ENCODE measurements around the gene SLC6A13. TPM values are rescaled to one million over a fixed set of nuclear protein-coding genes. Genes with fewer than 3 reads are reported as not detected.

Gene SLC6A13
- polyA plus RNA-seq, 1 donor from 2014 or later, result 1.4 TPM

- TF ChIP-seq MXI1 (conservative IDR thresholded peaks at IDR 0.05; ENCODE audit: poor library complexity, severe bottlenecking) (no peak), CTCF (IDR thresholded peaks at IDR 0.05; ENCODE audit: poor library complexity, severe bottlenecking) (no peak), EZH2 (IDR thresholded peaks at IDR 0.05; ENCODE audit: borderline replicate concordance, insufficient read depth, low read length, poor library complexity, severe bottlenecking) (no peak), SMC3 (conservative IDR thresholded peaks at IDR 0.05; ENCODE audit: poor library complexity) (no peak), REST (IDR thresholded peaks at IDR 0.05; ENCODE audit: borderline replicate concordance) (no peak), POLR2AphosphoS5 (IDR thresholded peaks at IDR 0.05) (no peak), RAD21 (conservative IDR thresholded peaks at IDR 0.05) (no peak), TAF1 (IDR thresholded peaks at IDR 0.05; ENCODE audit: low read depth) (no peak), EP300 (conservative IDR thresholded peaks at IDR 0.05; ENCODE audit: poor library complexity, severe bottlenecking) (no peak)
- no peak overlapping the region for H3K4me2 ChIP-seq (ENCODE audit: low read length)
- H3K27ac ChIP-seq (ENCODE audit: low read length), result no peak overlapping the region
- H2AFZ ChIP-seq (ENCODE audit: low read depth, low read length), result no peak overlapping the region
- no peaks in the 10 kb centered on the region for H3K79me2 ChIP-seq (replicated peaks; ENCODE audit: insufficient read depth, low read length)
- H3F3A ChIP-seq (ENCODE audit: insufficient read depth, low read length, poor library complexity, severe bottlenecking), result no peaks in the 10 kb centered on the region
- H4K20me1 ChIP-seq (ENCODE audit: insufficient read depth), result no peaks in the 10 kb centered on the region
- no peaks in the 10 kb centered on the region for H3K9me2 ChIP-seq (ENCODE audit: insufficient read depth, low read length)
- no peak overlapping the region for H3K9ac ChIP-seq (ENCODE audit: low read length)
- no peaks in the 10 kb centered on the region for H3K9me3 ChIP-seq (ENCODE audit: low read length)
- no peaks in the 10 kb centered on the region for H3K27me3 ChIP-seq (ENCODE audit: insufficient read depth, low read depth, low read length)
- H3K36me3 ChIP-seq (ENCODE audit: insufficient read depth, low read length), result no peaks in the 10 kb centered on the region
- H3K4me3 ChIP-seq (ENCODE audit: low read length), result no peak overlapping the region
Measured at GRCh38 chr12:229441-230191, 33.0 kb downstream of the SLC6A13 start.

- H2AFZ ChIP-seq (ENCODE audit: low read depth, low read length), result no peak overlapping the region
- H3K27ac ChIP-seq (ENCODE audit: low read length), result no peak overlapping the region
- H3K27me3 ChIP-seq (ENCODE audit: insufficient read depth, low read depth, low read length), result no peaks in the 10 kb centered on the region
- H3K4me2 ChIP-seq (ENCODE audit: low read length), result no peak overlapping the region
- no peak overlapping the region for H3K4me3 ChIP-seq (ENCODE audit: low read length)
- no peaks in the 10 kb centered on the region for H3K9me3 ChIP-seq (ENCODE audit: low read length)
- no peaks in the 10 kb centered on the region for H3F3A ChIP-seq (ENCODE audit: insufficient read depth, low read length, poor library complexity, severe bottlenecking)
- H3K9me2 ChIP-seq (ENCODE audit: insufficient read depth, low read length), result no peaks in the 10 kb centered on the region
- no peaks in the 10 kb centered on the region for H3K79me2 ChIP-seq (replicated peaks; ENCODE audit: insufficient read depth, low read length)
- H3K9ac ChIP-seq (ENCODE audit: low read length), result no peak overlapping the region
- no peaks in the 10 kb centered on the region for H3K36me3 ChIP-seq (ENCODE audit: insufficient read depth, low read length)
- TF ChIP-seq TAF1 (IDR thresholded peaks at IDR 0.05; ENCODE audit: low read depth), result no peak
- no peak for TF ChIP-seq SMC3 (conservative IDR thresholded peaks at IDR 0.05; ENCODE audit: poor library complexity)
- TF ChIP-seq EZH2 (IDR thresholded peaks at IDR 0.05; ENCODE audit: borderline replicate concordance, insufficient read depth, low read length, poor library complexity, severe bottlenecking), result no peak
- TF ChIP-seq EP300 (conservative IDR thresholded peaks at IDR 0.05; ENCODE audit: poor library complexity, severe bottlenecking), result no peak
- TF ChIP-seq CTCF (IDR thresholded peaks at IDR 0.05; ENCODE audit: poor library complexity, severe bottlenecking), result no peak
- TF ChIP-seq MXI1 (conservative IDR thresholded peaks at IDR 0.05; ENCODE audit: poor library complexity, severe bottlenecking), result no peak
- no peak for TF ChIP-seq POLR2AphosphoS5 (IDR thresholded peaks at IDR 0.05)
- TF ChIP-seq REST (IDR thresholded peaks at IDR 0.05; ENCODE audit: borderline replicate concordance), result no peak
- TF ChIP-seq RAD21 (conservative IDR thresholded peaks at IDR 0.05), result no peak
- no peaks in the 10 kb centered on the region for H4K20me1 ChIP-seq (ENCODE audit: insufficient read depth)
Measured at GRCh38 chr12:228846-229200, 33.8 kb downstream of the SLC6A13 start.

All from neural cell (in vitro differentiated cells).